ENCODE data around the gene GPR176.

The GPR176 gene

GRCh38 chr15:39919748-39920509 lies at the start of gene GPR176:
GPR176 (minus strand) TSS chr15:39920266; CDS start chr15:39920026, 240 bp downstream.
- DNase-seq, result peak; percentile 34

GRCh38 chr15:39969002-39969394 lies 48.9 kb upstream of the GPR176 start:
- no peak for DNase-seq

- DNase-seq, result no peak
Observed at GRCh38 chr15:39968273-39969001, 48.4 kb upstream of the GPR176 start.

GRCh38 chr15:39966521-39966920 lies 46.5 kb upstream of the GPR176 start:
- no peak for DNase-seq

GRCh38 chr15:39963786-39964185 lies 43.7 kb upstream of the GPR176 start:
- no peak for DNase-seq

GRCh38 chr15:39961051-39961450 lies 41.0 kb upstream of the GPR176 start:
- no peak for DNase-seq

GRCh38 chr15:39960411-39960810 lies 40.3 kb upstream of the GPR176 start:
- no peak for DNase-seq

GRCh38 chr15:39959411-39959810 lies 39.3 kb upstream of the GPR176 start:
- no peak for DNase-seq

- DNase-seq, result no peak
Observed at GRCh38 chr15:39957481-39957880, 37.4 kb upstream of the GPR176 start.

- DNase-seq, result no peak
Observed at GRCh38 chr15:39953521-39953920, 33.5 kb upstream of the GPR176 start.

- no peak for DNase-seq
Observed at GRCh38 chr15:39951561-39951960, 31.5 kb upstream of the GPR176 start.

GRCh38 chr15:39948817-39949216 lies 28.8 kb upstream of the GPR176 start:
- no peak for DNase-seq

- no peak for DNase-seq
Observed at GRCh38 chr15:39947401-39948197, 27.5 kb upstream of the GPR176 start.

- DNase-seq, result no peak
Observed at GRCh38 chr15:39946862-39947261, 26.8 kb upstream of the GPR176 start.

- no peak for DNase-seq
Observed at GRCh38 chr15:39944726-39945125, 24.7 kb upstream of the GPR176 start.

- DNase-seq, result no peak
Observed at GRCh38 chr15:39942753-39943150, 22.7 kb upstream of the GPR176 start.

- no peak for DNase-seq
Observed at GRCh38 chr15:39942101-39942752, 22.2 kb upstream of the GPR176 start.

GRCh38 chr15:39939487-39940452 lies 19.7 kb upstream of the GPR176 start:
- DNase-seq, result no peak

- DNase-seq, result no peak
Observed at GRCh38 chr15:39937696-39938095, 17.6 kb upstream of the GPR176 start.

- no peak for DNase-seq
Observed at GRCh38 chr15:39936681-39937080, 16.6 kb upstream of the GPR176 start.

- no peak for DNase-seq
Observed at GRCh38 chr15:39936187-39936586, 16.1 kb upstream of the GPR176 start.

- no peak for DNase-seq
Observed at GRCh38 chr15:39935241-39935640, 15.2 kb upstream of the GPR176 start.
